ENCODE results near the gene ARHGEF12.

Gene ARHGEF12

GRCh38 chr11:120308081-120308480 lies 28.1 kb upstream of the ARHGEF12 start:
- H2AFZ ChIP-seq (ENCODE audit: low read depth, low read length, severe bottlenecking): no peak overlapping the region
- no peak for TF ChIP-seq EZH2phosphoT487 (conservative IDR thresholded peaks at IDR 0.05; ENCODE audit: low read length)
- no peak for TF ChIP-seq CTCF (IDR thresholded peaks at IDR 0.05; ENCODE audit: insufficient read depth, low read length, poor library complexity, severe bottlenecking)
- no peak overlapping the region for H3K4me3 ChIP-seq (ENCODE audit: insufficient read depth, low read length, poor library complexity, severe bottlenecking)
- H4K20me1 ChIP-seq (ENCODE audit: low read depth, low read length): no peaks in the 10 kb centered on the region
- no peaks in the 10 kb centered on the region for H3K36me3 ChIP-seq (ENCODE audit: low read length)
- H3K79me2 ChIP-seq (ENCODE audit: insufficient read depth, low read length): no peaks in the 10 kb centered on the region
- no peaks in the 10 kb centered on the region for H3K9me2 ChIP-seq (replicated peaks; ENCODE audit: insufficient read depth, low read length)
- no peaks in the 10 kb centered on the region for H3K27me3 ChIP-seq (ENCODE audit: low read length)
- H3K9me3 ChIP-seq (ENCODE audit: insufficient read depth, low read length): no peaks in the 10 kb centered on the region
- H3K4me2 ChIP-seq (ENCODE audit: low read depth, low read length, poor library complexity, severe bottlenecking): no peak overlapping the region
- no peak overlapping the region for H3K9ac ChIP-seq (ENCODE audit: low read length)
- no peaks in the 10 kb centered on the region for H3F3A ChIP-seq (ENCODE audit: insufficient read depth)
- H3K27ac ChIP-seq (ENCODE audit: low read depth, low read length): no peak overlapping the region

- H3K9ac ChIP-seq (ENCODE audit: low read length): no peak overlapping the region
- no peaks in the 10 kb centered on the region for H3K79me2 ChIP-seq (ENCODE audit: insufficient read depth, low read length)
- no peaks in the 10 kb centered on the region for H3K9me3 ChIP-seq (ENCODE audit: insufficient read depth, low read length)
- no peaks in the 10 kb centered on the region for H3K36me3 ChIP-seq (ENCODE audit: low read length)
- H3F3A ChIP-seq (ENCODE audit: insufficient read depth): no peaks in the 10 kb centered on the region
- no peaks in the 10 kb centered on the region for H3K9me2 ChIP-seq (replicated peaks; ENCODE audit: insufficient read depth, low read length)
- TF ChIP-seq CTCF (IDR thresholded peaks at IDR 0.05; ENCODE audit: insufficient read depth, low read length, poor library complexity, severe bottlenecking): no peak
- TF ChIP-seq EZH2phosphoT487 (conservative IDR thresholded peaks at IDR 0.05; ENCODE audit: low read length): no peak
- no peaks in the 10 kb centered on the region for H3K27me3 ChIP-seq (ENCODE audit: low read length)
- H2AFZ ChIP-seq (ENCODE audit: low read depth, low read length, severe bottlenecking): no peak overlapping the region
- no peak overlapping the region for H3K4me3 ChIP-seq (ENCODE audit: insufficient read depth, low read length, poor library complexity, severe bottlenecking)
- H3K27ac ChIP-seq (ENCODE audit: low read depth, low read length): no peak overlapping the region
- H3K4me2 ChIP-seq (ENCODE audit: low read depth, low read length, poor library complexity, severe bottlenecking): no peak overlapping the region
- no peaks in the 10 kb centered on the region for H4K20me1 ChIP-seq (ENCODE audit: low read depth, low read length)
These were observed 25.3 kb upstream of the ARHGEF12 start for GRCh38 chr11:120310870-120311269.

GRCh38 chr11:120314861-120315260 lies 21.4 kb upstream of the ARHGEF12 start:
- H3F3A ChIP-seq (ENCODE audit: insufficient read depth): no peaks in the 10 kb centered on the region
- H2AFZ ChIP-seq (ENCODE audit: low read depth, low read length, severe bottlenecking): no peak overlapping the region
- no peaks in the 10 kb centered on the region for H3K36me3 ChIP-seq (ENCODE audit: low read length)
- no peak overlapping the region for H3K27ac ChIP-seq (ENCODE audit: low read depth, low read length)
- H3K4me2 ChIP-seq (ENCODE audit: low read depth, low read length, poor library complexity, severe bottlenecking): no peak overlapping the region
- no peaks in the 10 kb centered on the region for H3K9me3 ChIP-seq (ENCODE audit: insufficient read depth, low read length)
- H3K9me2 ChIP-seq (replicated peaks; ENCODE audit: insufficient read depth, low read length): no peaks in the 10 kb centered on the region
- TF ChIP-seq CTCF (IDR thresholded peaks at IDR 0.05; ENCODE audit: insufficient read depth, low read length, poor library complexity, severe bottlenecking) (no peak), EZH2phosphoT487 (conservative IDR thresholded peaks at IDR 0.05; ENCODE audit: low read length) (no peak)
- no peaks in the 10 kb centered on the region for H3K27me3 ChIP-seq (ENCODE audit: low read length)
- H3K79me2 ChIP-seq (ENCODE audit: insufficient read depth, low read length): no peaks in the 10 kb centered on the region
- H4K20me1 ChIP-seq (ENCODE audit: low read depth, low read length): no peaks in the 10 kb centered on the region
- H3K9ac ChIP-seq (ENCODE audit: low read length): no peak overlapping the region
- no peak overlapping the region for H3K4me3 ChIP-seq (ENCODE audit: insufficient read depth, low read length, poor library complexity, severe bottlenecking)
